HG03196 (cell line): ENCODE measurements around the gene VMO1.
"Not testable (repeated sequence)": the region's sequence is repeated elsewhere in the genome, so short reads cannot be mapped to it uniquely, and the experiment has no call there.

Experiments used
- ATAC-seq: cut with Tn5 transposase; IDR thresholded peaks from one replicate; pipeline ENCODE4 v1.9.1; 2021; ENCODE audit not compliant: unreplicated experiment

Gene VMO1

DNA sequence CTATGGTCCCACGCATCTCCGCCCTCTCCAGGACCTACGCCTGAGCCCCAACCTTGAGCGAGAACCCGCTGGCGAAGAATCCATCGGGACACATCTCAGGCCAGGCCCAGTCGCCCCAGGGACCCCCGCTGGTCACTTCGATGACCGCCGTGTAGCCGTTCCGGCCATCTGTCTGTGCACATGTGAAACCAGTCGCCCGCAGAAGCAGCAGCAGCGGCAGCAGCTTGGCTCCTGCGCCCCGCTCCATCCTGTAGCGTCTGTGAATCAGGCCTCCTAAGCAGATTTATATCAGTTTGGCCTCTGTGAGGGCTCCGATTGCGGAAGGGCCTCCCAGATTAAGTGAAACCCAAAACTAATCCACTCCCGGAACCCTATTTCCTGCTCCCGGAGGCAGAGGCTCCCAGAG lies at the start of gene VMO1:
Gene VMO1 (minus strand): TSS at position 259 of the 406 bp plus-strand sequence. CDS start 12 bp downstream, at position 247.
- ATAC-seq = no peak

- no peak for ATAC-seq
Observed at GRCh38 chr17:4834681-4835020, 48.5 kb upstream of the VMO1 start.

DNA sequence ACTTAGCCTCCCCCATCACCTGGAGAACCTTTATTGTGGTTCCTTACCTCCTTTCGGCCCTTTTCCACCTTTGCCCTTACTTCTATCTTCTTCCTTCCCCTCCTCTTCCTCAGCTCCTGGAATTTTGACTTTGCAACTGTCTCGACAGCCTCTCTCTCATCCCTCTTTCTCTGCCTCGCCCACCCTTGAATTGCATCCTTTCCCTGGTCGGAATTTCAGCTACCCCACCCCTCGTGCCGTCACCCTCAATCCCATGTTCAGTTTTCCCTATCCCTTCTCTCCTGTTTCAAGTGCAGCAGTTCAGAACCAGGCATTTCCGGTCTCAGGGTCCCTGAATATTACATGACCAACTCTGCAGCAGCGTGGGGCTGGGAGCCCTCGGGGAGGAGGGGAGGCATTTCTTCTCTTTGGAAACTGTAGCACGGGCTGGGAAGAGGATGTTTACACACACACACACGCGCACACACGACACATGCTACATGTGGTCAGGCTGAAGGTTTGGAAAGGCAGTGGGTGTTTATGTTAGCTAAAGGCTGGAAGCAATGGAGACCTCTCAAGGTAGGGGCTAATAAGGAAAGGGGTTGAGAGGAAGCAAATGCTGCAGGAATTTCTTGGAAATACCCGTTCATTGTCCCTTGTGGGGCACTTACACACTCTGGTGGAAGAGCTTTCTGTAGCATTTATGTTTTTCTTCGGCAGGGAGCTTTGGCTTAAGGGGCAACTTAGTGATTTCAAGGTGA lies 47.9 kb upstream of the VMO1 start:
- ATAC-seq = no peak

DNA sequence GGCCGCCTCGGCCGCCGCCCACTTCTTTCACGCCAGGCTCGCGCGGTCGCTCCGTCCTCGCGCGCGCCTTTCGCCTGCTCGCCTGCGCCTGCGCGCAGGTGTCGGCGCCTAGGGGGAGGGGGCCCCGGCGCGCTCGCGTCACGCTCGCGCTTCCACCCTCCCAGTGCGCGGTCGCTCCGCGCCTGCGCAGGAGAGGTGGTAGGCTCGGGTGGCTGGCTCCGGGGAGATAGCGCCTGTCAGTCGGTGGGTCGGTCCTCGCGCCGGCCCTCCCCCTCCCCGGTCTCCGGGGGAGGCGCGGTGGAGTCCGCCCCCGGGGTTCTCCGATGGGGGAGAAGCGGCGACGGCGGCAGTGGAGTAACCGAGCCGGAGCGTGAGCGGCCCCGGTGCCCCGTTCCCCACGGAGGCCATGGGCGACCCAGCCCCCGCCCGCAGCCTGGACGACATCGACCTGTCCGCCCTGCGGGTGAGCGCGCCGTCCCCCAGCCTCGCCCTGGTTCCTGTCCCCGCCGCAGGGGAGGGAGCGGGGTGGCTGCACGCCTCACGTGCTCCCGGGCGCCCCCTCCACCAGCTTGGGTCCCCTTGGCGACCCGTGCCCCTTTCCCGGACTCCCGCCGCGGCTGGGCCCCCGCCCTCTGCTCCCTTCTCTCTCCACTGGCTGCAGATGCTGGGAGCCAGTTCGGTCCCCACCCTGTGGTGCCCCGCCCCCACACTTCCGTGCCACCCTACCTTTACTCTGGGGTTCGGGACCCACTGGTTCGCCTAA lies 47.2 kb upstream of the VMO1 start, which contains the start of gene MINK1:
Gene MINK1 (plus strand): TSS at position 163 of the 763 bp plus-strand sequence. CDS start 244 bp downstream, at position 407.
- peak; percentile 85 for ATAC-seq

DNA sequence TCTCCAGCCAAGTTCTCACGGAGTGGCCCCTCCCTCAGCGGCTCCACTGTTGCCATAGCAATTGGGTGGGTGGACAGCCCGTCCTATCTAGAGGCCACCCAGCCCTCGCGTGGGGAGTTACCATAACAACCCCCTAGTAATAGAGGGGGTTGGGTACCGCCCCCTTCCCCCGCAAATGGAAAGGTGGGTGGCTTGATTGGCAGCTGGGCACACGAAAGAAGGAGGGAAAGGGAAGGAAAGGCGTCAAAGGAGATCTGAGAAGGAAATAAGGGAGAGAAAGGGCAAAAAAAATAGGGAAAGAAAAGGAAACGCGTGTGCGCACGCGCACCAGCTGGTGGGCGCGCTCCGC lies 46.6 kb upstream of the VMO1 start:
- ATAC-seq = not testable (repeated sequence)

DNA sequence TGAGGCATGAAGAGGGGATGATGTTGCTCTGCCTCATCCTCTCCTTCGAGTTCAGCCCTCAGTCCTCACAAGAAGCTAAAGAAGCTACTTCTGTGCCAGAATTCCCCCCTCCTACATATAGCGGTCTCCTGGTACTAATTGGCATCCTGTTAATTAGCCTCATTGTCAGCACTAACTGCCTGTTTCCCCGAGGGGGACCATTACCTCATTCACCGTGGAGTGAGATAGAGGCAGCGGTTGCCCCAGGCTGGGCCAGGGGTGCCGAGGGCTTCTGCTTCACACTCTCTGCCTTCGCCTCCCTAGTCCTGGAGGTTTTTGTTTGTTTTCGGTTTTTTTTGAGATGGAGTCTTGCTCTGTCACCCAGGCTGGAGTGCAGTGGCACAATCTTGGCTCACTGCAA lies 41.2 kb upstream of the VMO1 start:
- ATAC-seq = no peak

DNA sequence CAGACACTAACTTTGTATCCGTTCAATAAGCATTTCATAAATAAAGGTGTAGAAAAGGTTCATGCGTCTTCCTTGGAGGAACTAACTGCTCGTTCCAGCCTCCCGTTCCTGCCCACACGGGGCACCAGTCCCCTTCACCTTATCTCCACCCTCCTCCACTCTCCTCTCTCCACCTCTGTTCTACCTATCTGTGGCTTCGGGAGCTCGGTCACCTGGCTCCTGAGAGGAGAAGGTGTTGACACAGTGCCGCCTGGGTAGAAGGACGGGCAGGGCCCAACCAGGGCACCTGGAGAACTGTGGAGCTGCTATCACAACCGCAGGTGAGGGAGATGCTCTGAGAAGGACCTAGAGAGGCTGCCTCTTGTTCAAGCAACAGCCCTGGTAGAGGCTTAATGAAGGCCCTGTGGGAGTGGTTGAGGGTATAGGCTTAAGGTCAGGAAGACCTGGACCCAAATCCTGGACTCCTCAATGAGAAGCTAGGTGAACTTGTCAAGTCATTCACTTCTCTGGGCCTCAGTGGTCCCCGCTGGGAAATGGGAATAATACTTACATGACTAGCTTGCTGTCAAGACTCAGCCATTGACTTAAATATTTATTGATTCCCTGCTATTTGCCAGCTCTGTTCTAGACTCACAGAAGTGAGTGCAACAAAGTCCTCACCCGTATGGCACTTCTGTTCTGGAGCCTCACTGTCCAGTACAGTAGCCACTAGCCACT lies 37.4 kb upstream of the VMO1 start:
- no peak for ATAC-seq

GRCh38 chr17:4822835-4823234 lies 36.7 kb upstream of the VMO1 start:
- no peak for ATAC-seq

DNA sequence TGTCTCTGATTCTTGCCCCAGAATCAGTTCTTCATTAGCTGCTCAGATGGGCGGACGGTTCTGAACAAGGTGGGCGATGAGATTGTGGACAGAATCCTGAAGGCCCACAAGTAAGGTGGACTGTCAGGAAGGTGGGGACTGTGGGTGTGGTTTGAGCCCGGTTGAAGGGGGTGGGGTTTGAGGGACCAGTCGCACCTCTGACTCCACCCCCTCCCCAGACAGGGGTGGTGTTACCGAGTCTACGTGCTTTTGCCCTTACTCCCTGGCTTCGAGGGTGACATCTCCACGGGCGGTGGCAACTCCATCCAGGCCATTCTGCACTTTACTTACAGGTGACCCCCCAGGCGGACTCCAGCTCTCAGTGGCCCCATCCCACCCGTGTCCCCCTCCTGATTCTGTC lies 32.1 kb upstream of the VMO1 start:
- no peak for ATAC-seq

DNA sequence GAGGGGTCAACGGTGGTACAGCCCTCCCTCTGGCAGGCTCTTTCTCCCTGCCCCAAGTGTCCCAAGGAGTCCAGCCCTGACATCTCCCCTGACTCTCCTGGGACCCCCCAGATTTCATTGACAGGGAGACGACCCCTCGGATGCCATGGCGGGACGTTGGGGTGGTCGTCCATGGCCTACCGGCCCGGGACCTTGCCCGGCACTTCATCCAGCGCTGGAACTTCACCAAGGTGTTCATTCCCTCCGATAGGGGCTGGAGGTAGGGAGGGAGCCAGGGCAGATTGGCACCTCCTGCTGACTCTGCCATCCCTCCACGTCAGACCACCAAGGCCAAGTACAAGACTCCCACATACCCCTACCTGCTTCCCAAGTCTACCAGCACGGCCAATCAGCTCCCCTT lies 30.7 kb upstream of the VMO1 start:
- ATAC-seq = no peak

GRCh38 chr17:4815043-4815675 lies 29.0 kb upstream of the VMO1 start:
- ATAC-seq = no peak

GRCh38 chr17:4812690-4813089 lies 26.5 kb upstream of the VMO1 start:
- no peak for ATAC-seq

DNA sequence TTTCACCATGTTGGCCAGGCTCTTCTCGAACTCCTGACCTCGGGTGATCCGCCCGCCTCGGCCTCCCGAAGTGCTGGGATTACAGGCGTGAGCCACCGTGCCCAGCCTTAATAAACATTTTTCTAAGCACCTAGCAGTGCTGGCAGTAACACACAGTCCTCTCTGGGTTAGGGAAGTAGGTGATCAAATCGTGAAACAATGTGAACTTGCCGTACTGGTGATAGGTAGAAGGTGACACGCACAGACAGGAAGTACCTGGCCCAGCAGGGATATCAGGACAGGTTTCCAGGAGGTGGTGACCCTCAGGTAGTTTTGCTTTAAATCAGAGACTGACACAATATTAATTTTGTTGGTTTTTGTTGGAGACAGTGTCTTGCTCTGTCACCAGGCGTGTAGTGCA lies 25.3 kb upstream of the VMO1 start:
- ATAC-seq = no peak

DNA sequence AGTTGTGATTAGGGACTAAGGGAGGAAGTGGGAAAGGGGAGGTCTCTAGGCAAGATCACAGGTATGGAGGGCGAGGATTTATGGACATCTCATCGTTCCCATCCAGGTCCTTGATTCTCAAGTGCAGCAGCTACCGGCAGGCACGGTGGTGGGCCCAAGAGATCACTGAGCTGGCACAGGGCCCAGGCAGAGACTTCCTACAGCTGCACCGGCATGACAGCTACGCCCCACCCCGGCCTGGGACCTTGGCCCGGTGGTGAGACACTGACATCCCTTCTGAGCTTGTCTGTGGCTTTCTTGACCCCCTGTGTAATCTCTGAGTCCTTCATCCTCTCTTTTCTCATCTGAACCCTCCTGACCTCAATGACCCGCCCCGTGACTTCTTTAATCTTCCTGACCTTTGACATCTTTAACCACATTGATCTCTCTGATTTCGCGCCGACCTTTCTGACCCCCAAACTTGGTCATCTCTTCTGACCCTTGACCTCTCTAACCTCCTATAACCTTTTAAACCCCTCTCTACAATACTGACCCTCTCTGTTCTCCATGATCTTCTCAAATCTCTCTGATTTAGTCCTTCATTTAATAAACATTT lies 24.6 kb upstream of the VMO1 start:
- no peak for ATAC-seq

GRCh38 chr17:4808378-4808767 lies 22.2 kb upstream of the VMO1 start:
- ATAC-seq = no peak

DNA sequence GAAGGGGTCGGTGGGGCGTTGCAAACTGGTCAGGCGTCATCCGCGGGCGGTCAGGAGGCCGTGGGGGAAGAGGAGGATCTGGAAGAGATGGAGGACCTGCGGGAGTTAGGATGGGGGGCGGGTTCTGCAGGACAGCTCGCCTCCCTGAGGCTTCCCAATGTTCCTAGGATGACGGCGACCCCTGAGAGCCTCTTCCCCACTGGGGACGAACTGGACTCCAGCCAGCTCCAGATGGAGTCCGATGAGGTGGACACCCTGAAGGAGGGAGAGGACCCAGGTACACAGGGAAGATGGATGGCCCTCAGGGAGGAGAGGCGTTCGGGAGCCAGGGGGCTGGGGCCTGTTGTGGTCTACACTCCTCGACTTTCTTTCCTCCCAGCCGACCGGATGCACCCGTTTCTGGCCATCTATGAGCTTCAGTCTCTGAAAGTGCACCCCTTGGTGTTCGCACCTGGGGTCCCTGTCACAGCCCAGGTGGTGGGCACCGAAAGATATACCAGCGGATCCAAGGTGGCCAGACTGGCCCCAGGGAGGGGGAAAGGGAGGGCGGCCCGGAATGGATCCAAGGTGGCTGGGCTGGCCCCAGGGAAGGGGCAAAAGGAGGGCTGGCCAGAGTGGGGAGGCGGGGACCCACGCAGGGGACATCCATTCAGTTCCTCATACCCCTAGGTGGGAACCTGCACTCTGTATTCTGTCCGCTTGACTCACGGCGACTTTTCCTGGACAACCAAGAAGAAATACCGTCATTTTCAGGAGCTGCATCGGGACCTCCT lies 21.6 kb upstream of the VMO1 start:
- no peak for ATAC-seq

- peak; percentile 89 for ATAC-seq
Observed at GRCh38 chr17:4806777-4807604, 20.8 kb upstream of the VMO1 start, which contains the start of gene PLD2. Gene PLD2 (plus strand): TSS chr17:4807152. CDS start chr17:4807773, 621 bp downstream.

- ATAC-seq = no peak
Observed at GRCh38 chr17:4806456-4806776, 20.3 kb upstream of the VMO1 start.

DNA sequence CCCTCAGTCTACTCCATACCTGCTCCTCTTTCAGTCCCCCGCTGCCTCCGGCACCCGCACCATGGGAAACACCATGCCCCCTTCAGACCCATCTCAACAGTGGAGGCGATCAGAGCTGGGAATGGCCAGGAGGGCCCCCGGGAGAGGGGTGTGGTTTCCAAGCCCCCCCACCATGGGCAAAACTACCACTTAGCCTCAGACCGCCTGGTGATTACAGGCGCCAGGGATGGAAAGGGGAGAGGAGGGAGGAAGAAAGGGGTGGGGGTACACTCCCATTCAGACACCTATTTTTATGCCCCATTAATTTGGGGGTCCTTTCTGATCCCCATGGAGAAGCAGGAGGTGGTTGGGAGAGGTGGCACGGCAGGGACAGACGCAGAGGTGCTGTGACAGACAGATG lies 16.1 kb upstream of the VMO1 start, which contains the start of gene C17orf114:
Gene C17orf114 (minus strand): TSS at position 101 of the 400 bp plus-strand sequence.
- ATAC-seq = no peak
